GM21423 (cell line): Measurements from ENCODE around the gene TXNDC16.
"Not testable (repeated sequence)": the region's sequence is repeated elsewhere in the genome, so short reads cannot be mapped to it uniquely, and the experiment has no call there.

ENCODE experiments used
- ATAC-seq: cut with Tn5 transposase; IDR thresholded peaks from one replicate; pipeline ENCODE4 v1.9.1; 2021; ENCODE audit warnings: mild to moderate bottlenecking, moderate library complexity; ENCODE audit not compliant: unreplicated experiment

Gene TXNDC16

DNA sequence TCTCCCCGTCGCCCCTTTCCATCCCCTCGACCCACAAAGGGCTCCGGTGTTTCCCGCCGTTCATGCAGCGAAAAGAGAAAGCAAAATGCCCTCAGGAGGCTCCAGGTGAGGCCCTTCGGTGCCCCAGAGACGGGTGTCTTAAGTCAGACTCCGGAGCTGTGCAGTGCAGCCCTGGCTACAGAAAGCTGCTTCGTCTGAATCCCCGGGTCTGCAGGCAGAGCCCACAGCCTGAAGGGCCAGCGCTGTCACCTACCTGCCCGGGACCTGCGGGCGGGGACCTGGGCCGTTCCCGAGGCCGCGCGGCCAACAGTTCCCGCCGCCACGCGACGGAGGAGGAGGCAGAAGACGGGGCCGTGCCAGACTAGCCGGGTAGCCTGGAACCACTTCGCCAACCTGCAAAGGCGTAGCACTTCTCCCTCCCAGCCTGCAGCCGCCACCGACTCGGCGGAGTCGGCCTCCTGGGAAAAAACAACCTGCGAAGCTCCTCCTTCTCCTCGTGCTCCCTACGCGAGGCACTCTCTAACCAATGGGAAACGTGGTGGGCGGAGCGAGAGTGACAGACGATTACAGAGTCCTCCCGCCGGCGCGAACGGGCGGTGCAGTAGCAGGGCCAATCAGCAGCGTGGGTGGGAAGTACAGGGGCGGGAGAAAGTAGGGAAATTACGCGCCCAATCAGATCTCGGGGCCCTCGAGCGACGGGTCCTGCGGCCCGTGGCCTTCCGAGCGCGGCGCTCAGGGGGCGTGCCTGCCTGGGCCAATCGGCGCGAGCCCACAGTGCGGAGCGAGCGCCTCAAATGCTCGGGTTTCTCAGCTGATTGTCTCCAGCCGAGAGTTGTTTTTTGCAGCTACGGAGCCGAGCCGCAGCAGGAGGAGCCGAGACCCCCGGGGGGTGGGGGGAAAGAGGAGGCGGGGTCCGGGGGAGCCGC, at the start of gene TXNDC16, which contains the start of gene GPR137C:
TXNDC16 (minus strand) TSS at position 443 of the 926 bp plus-strand sequence. CDS start 8,948 bp downstream, outside the sequence.
GPR137C (plus strand) TSS at position 774 of the 926 bp plus-strand sequence. CDS start 312 bp downstream, outside the sequence.
- peak; percentile 94 for ATAC-seq

GRCh38 chr14:52599974-52600373, 47.7 kb upstream of the TXNDC16 start:
- ATAC-seq = no peak

DNA sequence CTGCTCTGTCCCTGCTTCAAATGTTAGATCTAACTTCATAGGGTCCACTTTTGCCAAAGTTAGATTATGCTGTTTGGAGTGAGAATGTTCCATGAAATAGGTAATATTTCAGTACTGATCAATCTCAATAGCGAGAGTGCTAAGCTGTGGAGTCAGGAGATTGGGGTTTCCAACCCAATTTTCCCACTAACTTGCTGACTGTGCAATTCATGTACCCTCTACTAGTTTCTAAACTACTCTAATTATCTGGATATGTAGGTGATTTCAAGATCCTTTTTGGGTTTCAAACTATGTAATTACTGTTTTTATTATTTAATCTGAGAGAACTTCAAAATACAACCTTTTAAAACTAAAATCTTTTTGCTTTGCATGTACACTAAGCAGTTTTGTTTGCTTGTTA, 46.3 kb upstream of the TXNDC16 start:
- no peak for ATAC-seq

- ATAC-seq = no peak
Measured at GRCh38 chr14:52596861-52597260, 44.6 kb upstream of the TXNDC16 start.

DNA sequence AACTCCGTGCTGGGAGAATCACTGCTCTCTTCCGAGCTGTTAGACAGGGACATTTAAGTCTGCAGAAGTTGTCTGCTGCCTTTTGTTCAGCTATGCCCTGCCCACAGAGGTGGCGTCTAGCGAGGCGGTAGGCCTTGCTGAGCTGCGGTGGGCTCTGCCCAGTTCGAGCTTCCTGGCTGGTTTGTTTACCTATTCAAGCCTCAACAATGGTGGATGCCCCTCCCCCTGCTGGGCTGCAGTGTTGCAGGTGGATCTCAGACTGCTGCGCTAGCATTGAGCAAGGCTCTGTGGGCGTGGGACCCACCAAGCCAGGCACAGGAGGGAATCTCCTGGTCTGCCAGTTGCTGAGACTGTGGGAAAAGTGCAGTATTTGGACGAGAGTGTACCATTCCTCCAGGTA, 44.0 kb upstream of the TXNDC16 start:
- ATAC-seq = no peak

GRCh38 chr14:52590318-52590717, 38.0 kb upstream of the TXNDC16 start:
- ATAC-seq = no peak

- no peak for ATAC-seq
Measured at GRCh38 chr14:52589646-52590045, 37.3 kb upstream of the TXNDC16 start.

GRCh38 chr14:52583544-52583943, 31.2 kb upstream of the TXNDC16 start:
- no peak for ATAC-seq

- no peak for ATAC-seq
Measured at GRCh38 chr14:52575858-52576257, 23.6 kb upstream of the TXNDC16 start.

GRCh38 chr14:52568454-52568853, 16.1 kb upstream of the TXNDC16 start:
- not testable (repeated sequence) for ATAC-seq

DNA sequence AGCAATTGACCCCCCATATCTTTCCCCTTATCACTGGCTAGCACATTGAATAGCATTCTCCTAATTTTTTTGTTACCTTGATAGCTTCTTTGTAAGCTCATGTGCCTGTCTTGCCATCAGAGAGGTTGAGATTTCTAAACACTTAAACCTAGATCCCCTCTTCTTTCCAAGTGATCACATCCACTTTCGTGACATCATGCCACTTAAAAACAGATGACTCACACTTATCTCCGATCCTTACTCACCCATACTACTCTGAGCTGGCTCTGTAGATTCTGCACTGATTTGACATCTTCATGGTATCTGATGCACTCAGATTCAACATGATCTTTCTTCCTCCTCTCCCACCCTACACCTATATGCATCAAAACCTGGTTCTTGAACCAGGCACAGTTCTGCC, 10.8 kb upstream of the TXNDC16 start:
- no peak for ATAC-seq

- no peak for ATAC-seq
Measured at GRCh38 chr14:52558688-52559087, 6.4 kb upstream of the TXNDC16 start.

DNA sequence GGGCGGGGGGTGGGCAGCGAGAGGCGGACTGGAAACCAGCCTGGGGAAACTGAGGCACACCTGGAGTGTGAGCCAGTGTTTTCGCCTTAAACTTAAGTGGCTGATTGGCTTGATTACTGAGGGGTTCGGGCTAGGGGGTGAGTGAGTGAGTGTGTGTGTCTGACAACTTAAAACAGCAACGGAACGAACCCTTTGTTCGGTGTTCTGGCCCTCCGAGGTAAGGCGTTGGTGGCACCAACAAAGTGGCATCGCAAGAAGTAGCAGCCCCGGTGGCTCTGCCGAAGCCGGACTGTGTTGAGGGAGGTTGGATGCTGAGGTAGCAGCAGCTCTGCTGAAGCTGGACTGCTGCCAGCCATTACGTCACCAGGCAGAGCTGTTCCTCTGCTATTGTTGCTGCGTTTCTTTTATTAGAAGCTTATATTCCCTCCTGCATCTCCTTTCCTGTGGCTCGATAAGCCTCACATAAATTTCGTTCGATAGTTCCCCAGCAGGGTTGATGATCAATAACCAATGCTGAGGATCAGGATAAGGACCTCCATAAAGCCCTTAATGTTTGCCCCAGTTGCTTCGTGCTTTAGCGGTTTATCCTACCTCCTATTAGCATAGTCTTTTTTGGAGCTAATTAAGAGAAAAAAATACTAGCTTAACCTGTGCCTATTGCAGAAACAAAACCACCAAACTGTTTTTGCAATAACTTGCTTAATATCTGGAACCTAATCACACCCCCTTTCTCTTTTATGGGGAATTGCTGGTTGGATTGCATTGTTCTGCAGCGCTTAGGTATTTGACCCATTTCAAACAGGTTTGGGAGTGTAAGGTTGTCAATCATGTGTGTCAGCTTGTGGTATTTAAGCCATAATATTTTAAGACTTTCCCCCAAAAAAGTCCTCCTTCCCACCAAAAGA, 1.6 kb upstream of the TXNDC16 start:
- no peak for ATAC-seq

- ATAC-seq = peak; percentile 16
Measured at GRCh38 chr14:52553002-52553670, 831 bp upstream of the TXNDC16 start.

GRCh38 chr14:52551696-52552062, 626 bp downstream of the TXNDC16 start:
- ATAC-seq = no peak

GRCh38 chr14:52551205-52551604, 1.1 kb downstream of the TXNDC16 start:
- no peak for ATAC-seq

GRCh38 chr14:52550661-52551060, 1.6 kb downstream of the TXNDC16 start:
- no peak for ATAC-seq

DNA sequence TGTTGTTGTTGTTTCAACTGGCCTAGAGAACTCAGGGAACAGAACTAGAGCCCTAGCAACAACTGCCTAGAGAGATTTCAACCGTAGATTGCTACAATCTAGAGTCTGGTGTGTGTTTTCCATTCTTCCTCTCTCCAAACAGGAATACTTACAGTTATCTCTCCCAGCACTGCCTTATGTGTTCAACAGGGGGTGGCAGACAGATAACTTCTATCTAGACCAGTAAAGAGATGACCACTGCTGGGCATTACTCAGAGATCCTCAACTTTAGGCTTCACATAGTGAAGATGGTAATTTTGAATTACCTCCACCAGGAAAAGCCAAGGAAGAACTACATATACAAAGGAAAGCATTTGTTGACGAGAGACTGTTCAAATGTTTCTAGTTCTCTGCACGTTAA, 4.8 kb downstream of the TXNDC16 start:
- no peak for ATAC-seq

- no peak for ATAC-seq
Measured at GRCh38 chr14:52547027-52547426, 5.3 kb downstream of the TXNDC16 start.

- no peak for ATAC-seq
Measured at GRCh38 chr14:52546318-52546670, 6.0 kb downstream of the TXNDC16 start.
